Activated CD4-positive, alpha-beta T cell treated with anti-CD3 and anti-CD28 coated beads, Interleukin-2, amount 50 U/mL, for 24 hours (primary cell): ENCODE data around the gene SCAND1.
"Not testable (repeated sequence)": the region's sequence is repeated elsewhere in the genome, so short reads cannot be mapped to it uniquely, and the experiment has no call there.

ENCODE experiments used
- DNase-seq, 2 donors: peaks; one replicate each; pipeline ENCODE4 v3.0.0-alpha.2; 2020; ENCODE audit warnings: low read depth in 1 of 2, low spot score in 1 of 2

The SCAND1 gene

GRCh38 chr20:35954200-35954906 is at the start of gene SCAND1:
TSS of gene SCAND1 (minus strand) at chr20:35954502. CDS start at chr20:35954284, 218 bp downstream.
- peak; percentile 92 to 97 for DNase-seq

GRCh38 chr20:36004045-36004444 is 49.7 kb upstream of the SCAND1 start:
- DNase-seq = no peak

DNA sequence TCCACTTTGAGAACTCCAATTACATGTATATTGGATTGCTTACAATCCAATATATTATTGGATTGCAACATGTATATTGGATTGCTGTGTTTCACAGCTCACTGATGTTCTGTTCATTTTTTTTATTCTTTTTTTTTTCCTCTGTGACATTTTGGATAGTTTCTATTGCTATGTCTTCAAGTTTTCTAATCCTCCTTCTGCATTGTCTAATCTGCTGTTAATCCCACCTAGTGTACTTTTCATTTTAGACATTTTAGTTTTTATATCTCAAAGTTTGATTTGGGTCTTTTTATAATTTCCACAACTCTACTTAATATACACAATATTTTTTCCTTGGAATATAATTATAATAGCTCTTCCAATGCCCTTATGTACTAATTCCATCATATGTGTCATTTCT is 48.6 kb upstream of the SCAND1 start:
- no peak for DNase-seq

- DNase-seq = not testable (repeated sequence)
Measured at GRCh38 chr20:36001331-36001730, 47.0 kb upstream of the SCAND1 start.

- DNase-seq = not testable (repeated sequence)
Measured at GRCh38 chr20:35996492-35996891, 42.2 kb upstream of the SCAND1 start.

- peak; percentile 63 to 66 for DNase-seq
Measured at GRCh38 chr20:35994994-35995453, 40.7 kb upstream of the SCAND1 start.

- DNase-seq = peak in 1 of 2 donors; percentile 37
Measured at GRCh38 chr20:35992713-35993335, 38.5 kb upstream of the SCAND1 start.

GRCh38 chr20:35991142-35991771 is 37.0 kb upstream of the SCAND1 start:
- DNase-seq = no peak

DNA sequence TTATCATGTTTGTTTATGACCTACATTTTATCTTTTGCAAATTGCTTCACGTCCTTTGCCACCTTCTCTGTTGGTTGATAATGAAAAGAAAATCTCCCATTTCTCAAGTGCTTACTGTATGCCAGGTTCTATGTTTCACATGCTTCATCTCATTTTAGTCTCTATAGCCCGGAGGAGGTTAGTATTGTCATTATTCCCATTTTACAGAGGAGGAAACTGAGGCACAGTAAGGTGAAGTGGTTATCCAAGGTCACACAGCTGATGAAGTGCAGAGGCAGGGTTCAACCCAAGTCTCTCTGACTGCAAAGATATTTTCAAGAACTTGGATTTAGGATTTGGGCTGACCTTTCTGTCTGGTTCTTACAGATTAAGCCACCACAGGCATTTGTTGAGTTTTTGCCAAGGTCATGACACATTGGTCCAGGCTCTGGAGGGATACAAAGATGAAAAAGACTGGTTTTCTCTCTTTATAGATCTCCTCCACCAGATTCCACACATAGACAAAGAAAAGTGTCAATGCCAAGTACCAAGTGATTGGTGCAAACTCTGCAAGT is 34.7 kb upstream of the SCAND1 start:
- no peak for DNase-seq

DNA sequence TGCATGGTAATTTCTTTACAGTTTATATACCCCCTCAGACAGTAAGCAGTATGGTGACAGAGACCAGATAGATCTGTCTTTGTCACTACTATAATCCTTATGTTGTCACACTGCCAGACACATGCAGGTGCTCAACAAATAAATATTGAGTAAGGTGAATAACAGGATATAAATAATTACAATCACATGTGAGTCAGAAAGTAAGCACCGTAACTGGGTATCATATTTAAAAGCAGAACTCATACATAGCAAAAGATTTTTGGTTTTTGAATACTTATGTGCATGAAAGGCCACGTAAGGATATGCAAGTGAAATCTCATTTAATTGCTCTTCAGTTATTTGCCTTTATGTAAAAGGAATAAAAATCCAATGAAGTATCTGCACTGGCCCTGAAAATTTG is 31.5 kb upstream of the SCAND1 start:
- DNase-seq = no peak

- DNase-seq = no peak
Measured at GRCh38 chr20:35984382-35984781, 30.1 kb upstream of the SCAND1 start.

- no peak for DNase-seq
Measured at GRCh38 chr20:35981969-35982368, 27.7 kb upstream of the SCAND1 start.

- no peak for DNase-seq
Measured at GRCh38 chr20:35979544-35979943, 25.2 kb upstream of the SCAND1 start.

- no peak for DNase-seq
Measured at GRCh38 chr20:35978041-35978513, 23.8 kb upstream of the SCAND1 start.

- no peak for DNase-seq
Measured at GRCh38 chr20:35975576-35976373, 21.5 kb upstream of the SCAND1 start.

DNA sequence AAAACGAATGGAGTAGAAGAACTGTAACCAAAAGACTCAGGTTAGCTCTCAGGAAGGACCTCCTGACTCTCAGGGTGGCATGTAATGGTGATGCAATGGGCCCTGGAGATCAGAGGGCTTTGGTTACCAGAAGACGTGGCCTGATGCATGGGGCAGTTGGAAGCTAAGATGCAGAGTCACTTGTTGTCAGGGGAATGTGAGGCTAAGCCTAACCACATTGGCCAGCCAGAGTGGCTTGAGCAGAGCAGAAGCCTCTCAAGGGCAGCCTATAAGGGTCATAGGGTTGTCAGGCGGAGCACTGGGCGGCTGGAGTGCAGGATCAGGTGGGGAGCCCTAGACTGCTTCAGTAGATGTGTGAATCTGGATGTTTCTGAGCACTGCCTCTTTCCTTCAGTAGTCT is 20.0 kb upstream of the SCAND1 start:
- no peak for DNase-seq

- no peak for DNase-seq
Measured at GRCh38 chr20:35972462-35972861, 18.2 kb upstream of the SCAND1 start.

GRCh38 chr20:35971981-35972380 is 17.7 kb upstream of the SCAND1 start:
- no peak for DNase-seq

DNA sequence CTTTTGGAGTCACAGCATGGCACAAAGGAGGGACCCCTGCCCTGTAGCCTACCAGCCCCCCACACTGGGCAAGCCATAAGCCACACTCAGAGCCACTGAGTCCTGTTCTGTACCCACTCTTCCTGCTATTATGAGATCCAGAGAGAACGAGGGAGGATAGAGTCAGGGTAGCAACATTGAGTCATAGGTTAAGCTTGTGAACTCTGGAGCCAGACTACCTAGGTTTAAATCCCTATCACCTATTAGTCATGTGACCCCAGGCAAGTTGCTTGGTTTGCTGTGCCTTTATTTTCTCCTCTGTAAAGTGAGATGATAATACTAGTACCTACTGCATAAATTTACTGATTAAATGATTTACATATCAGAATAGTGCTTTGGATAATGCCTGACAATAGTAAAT is 14.6 kb upstream of the SCAND1 start:
- DNase-seq = no peak

DNA sequence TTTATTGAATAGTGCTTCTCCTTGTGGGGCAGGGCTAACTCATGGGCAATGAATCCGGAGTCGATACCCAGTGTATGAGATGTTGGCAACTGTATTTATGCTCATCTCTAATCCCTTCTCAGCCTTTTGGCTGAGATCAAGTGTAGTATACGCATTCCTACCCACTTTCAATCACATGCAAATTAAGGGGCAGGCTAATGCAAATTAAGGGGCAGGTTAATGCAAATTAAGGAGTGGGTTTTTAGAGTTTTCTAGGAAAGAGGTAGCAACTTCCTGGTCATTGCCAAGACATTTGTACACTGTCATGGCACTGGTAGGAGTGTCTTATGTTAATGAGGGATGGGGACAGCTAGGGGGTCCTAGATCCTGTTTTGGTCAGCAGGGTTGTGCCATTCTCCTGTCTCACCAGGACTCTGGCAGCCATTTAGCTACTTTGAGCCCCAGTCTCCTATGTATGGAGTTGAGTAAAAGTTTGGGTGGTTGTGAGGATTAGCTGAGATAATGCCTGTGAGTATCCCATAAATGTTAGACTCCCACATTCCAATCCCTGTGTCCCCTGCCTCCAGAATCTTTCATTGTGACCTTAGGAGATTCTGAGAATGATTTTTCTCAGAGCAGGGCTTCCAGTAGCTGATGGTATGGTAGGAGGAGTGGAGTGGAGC is 13.8 kb upstream of the SCAND1 start, which contains the start of gene CNBD2:
Gene CNBD2 (plus strand): TSS at position 612 of the 662 bp plus-strand sequence. CDS start 173 bp downstream, outside the sequence.
- no peak for DNase-seq
